ENCODE measurements around the gene GALNT10. TPM values are rescaled to one million over a fixed set of nuclear protein-coding genes. Genes with fewer than 3 reads are reported as not detected.

The GALNT10 gene
- total RNA-seq, 1 donor from 2014 or later, result 96.1 TPM

- peaks cover 20% of the 10 kb centered on the region for H3K36me3 Mint-ChIP-seq (ENCODE audit: low read depth, unreplicated experiment)
- peak overlapping the region; percentile 85 for H3K27ac Mint-ChIP-seq (ENCODE audit: unreplicated experiment)
- Histone ChIP-seq H3K4me2 (ENCODE audit: low read length) (peak overlapping the region; percentile 64), H4K20me1 (ENCODE audit: insufficient read depth, low read length) (no peaks in the 10 kb centered on the region), H3K4me1 (ENCODE audit: insufficient read depth, low read length) (peaks cover 34% of the 10 kb centered on the region), H3K9me3 (ENCODE audit: insufficient read depth, low read depth, low read length) (no peaks in the 10 kb centered on the region), H3K79me2 (ENCODE audit: insufficient read depth, low read length) (peaks cover 25% of the 10 kb centered on the region), H3K27ac (ENCODE audit: low read depth, low read length) (peak overlapping the region; percentile 94), H3K4me3 (ENCODE audit: insufficient read depth, low read depth, low read length) (no peak overlapping the region), H3K36me3 (ENCODE audit: insufficient read depth, low read length) (peaks cover 4% of the 10 kb centered on the region), H3K27me3 (ENCODE audit: insufficient read depth, low read length) (no peaks in the 10 kb centered on the region), H3K9ac (ENCODE audit: low read length) (peak overlapping the region; percentile 64), H2AFZ (ENCODE audit: low read depth, low read length) (no peak overlapping the region)
- peak; percentile 96 for FAIRE-seq
- H3K4me1 Mint-ChIP-seq (ENCODE audit: low read depth, unreplicated experiment), result peaks cover 31% of the 10 kb centered on the region
- peak; percentile 92 for DNase-seq (ENCODE audit: low read depth)
- H3K27me3 Mint-ChIP-seq (ENCODE audit: low read depth, unreplicated experiment), result no peaks in the 10 kb centered on the region
- TF ChIP-seq CTCF (IDR thresholded peaks at IDR 0.05; ENCODE audit: insufficient read depth, low read depth, low read length) (no peak), EZH2 (IDR thresholded peaks at IDR 0.05; ENCODE audit: insufficient read depth, low read length) (no peak)
- no peak overlapping the region for H3K4me3 Mint-ChIP-seq (ENCODE audit: unreplicated experiment)
- H3K9me3 Mint-ChIP-seq (ENCODE audit: unreplicated experiment), result no peaks in the 10 kb centered on the region
Measured at GRCh38 chr5:154309371-154309745, 118.8 kb downstream of the GALNT10 start.

DNA sequence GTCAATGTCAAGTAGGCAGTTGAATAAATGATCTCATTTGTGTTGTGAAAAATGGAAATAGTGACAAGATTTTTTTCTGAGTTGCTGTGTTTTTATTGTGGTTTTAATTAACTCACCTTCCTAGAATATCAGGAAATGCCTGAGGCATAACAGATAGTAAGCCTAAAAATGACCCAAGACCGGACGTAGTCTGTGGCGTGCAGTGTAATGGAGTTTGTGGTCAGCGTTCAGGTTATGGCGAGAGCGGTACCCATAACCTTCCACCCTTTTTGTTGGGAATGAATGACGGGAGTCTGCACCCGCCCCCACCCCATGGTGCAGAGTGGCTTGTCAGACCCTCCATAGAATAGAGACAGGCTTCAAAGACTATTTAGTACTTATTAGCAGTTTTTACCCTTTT is 119.3 kb downstream of the GALNT10 start:
- Histone ChIP-seq H4K20me1 (ENCODE audit: insufficient read depth, low read length) (no peaks in the 10 kb centered on the region), H3K36me3 (ENCODE audit: insufficient read depth, low read length) (peaks cover under 1% of the 10 kb centered on the region), H2AFZ (ENCODE audit: low read depth, low read length) (no peak overlapping the region), H3K4me1 (ENCODE audit: insufficient read depth, low read length) (peaks cover 34% of the 10 kb centered on the region), H3K27ac (ENCODE audit: low read depth, low read length) (peak overlapping the region; percentile 94), H3K4me3 (ENCODE audit: insufficient read depth, low read depth, low read length) (no peak overlapping the region), H3K4me2 (ENCODE audit: low read length) (peak overlapping the region; percentile 64), H3K9me3 (ENCODE audit: insufficient read depth, low read depth, low read length) (no peaks in the 10 kb centered on the region), H3K9ac (ENCODE audit: low read length) (peak overlapping the region; percentile 64), H3K27me3 (ENCODE audit: insufficient read depth, low read length) (no peaks in the 10 kb centered on the region), H3K79me2 (ENCODE audit: insufficient read depth, low read length) (peaks cover 25% of the 10 kb centered on the region)
- FAIRE-seq, result no peak
- Mint-ChIP-seq H3K4me3 (ENCODE audit: unreplicated experiment) (no peak overlapping the region), H3K9me3 (ENCODE audit: unreplicated experiment) (no peaks in the 10 kb centered on the region), H3K27me3 (ENCODE audit: low read depth, unreplicated experiment) (no peaks in the 10 kb centered on the region), H3K27ac (ENCODE audit: unreplicated experiment) (peak overlapping the region; percentile 85), H3K4me1 (ENCODE audit: low read depth, unreplicated experiment) (peaks cover 31% of the 10 kb centered on the region), H3K36me3 (ENCODE audit: low read depth, unreplicated experiment) (peaks cover 17% of the 10 kb centered on the region)
- TF ChIP-seq CTCF (IDR thresholded peaks at IDR 0.05; ENCODE audit: insufficient read depth, low read depth, low read length), result no peak
- no peak for TF ChIP-seq EZH2 (IDR thresholded peaks at IDR 0.05; ENCODE audit: insufficient read depth, low read length)
- DNase-seq (ENCODE audit: low read depth), result peak; percentile 70

DNA sequence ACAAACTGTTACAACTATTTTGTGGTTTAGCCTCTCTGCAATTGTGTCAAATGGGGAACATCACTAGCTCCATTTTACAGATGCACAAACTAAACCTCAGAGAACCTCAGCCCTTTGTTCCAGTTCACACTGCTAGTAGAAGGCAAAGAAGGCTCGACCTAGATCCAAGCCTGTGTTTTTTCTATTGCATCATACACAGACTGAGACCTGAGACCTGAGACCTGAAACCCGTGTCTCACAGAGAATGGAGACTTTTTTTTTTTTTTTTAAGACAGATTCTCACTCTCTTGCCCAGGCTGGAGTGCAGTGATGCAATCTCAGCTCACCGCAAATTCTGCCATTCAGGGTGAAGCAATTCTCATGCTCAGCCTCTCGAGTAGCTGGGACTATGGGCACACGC is 120.8 kb downstream of the GALNT10 start:
- no peaks in the 10 kb centered on the region for H4K20me1 ChIP-seq (ENCODE audit: insufficient read depth, low read length)
- Mint-ChIP-seq H3K4me1 (ENCODE audit: low read depth, unreplicated experiment) (peaks cover 37% of the 10 kb centered on the region), H3K9me3 (ENCODE audit: unreplicated experiment) (no peaks in the 10 kb centered on the region), H3K36me3 (ENCODE audit: low read depth, unreplicated experiment) (peaks cover 15% of the 10 kb centered on the region), H3K27me3 (ENCODE audit: low read depth, unreplicated experiment) (no peaks in the 10 kb centered on the region), H3K4me3 (ENCODE audit: unreplicated experiment) (no peak overlapping the region), H3K27ac (ENCODE audit: unreplicated experiment) (no peak overlapping the region)
- H3K36me3 ChIP-seq (ENCODE audit: insufficient read depth, low read length), result peaks cover 3% of the 10 kb centered on the region
- FAIRE-seq (no peak), DNase-seq (ENCODE audit: low read depth) (no peak)
- no peak overlapping the region for H3K27ac ChIP-seq (ENCODE audit: low read depth, low read length)
- TF ChIP-seq EZH2 (IDR thresholded peaks at IDR 0.05; ENCODE audit: insufficient read depth, low read length) (no peak), CTCF (IDR thresholded peaks at IDR 0.05; ENCODE audit: insufficient read depth, low read depth, low read length) (no peak)
- H3K9me3 ChIP-seq (ENCODE audit: insufficient read depth, low read depth, low read length), result no peaks in the 10 kb centered on the region
- no peak overlapping the region for H3K4me2 ChIP-seq (ENCODE audit: low read length)
- no peak overlapping the region for H2AFZ ChIP-seq (ENCODE audit: low read depth, low read length)
- no peaks in the 10 kb centered on the region for H3K27me3 ChIP-seq (ENCODE audit: insufficient read depth, low read length)
- no peak overlapping the region for H3K9ac ChIP-seq (ENCODE audit: low read length)
- peaks cover 25% of the 10 kb centered on the region for H3K79me2 ChIP-seq (ENCODE audit: insufficient read depth, low read length)
- no peak overlapping the region for H3K4me3 ChIP-seq (ENCODE audit: insufficient read depth, low read depth, low read length)
- H3K4me1 ChIP-seq (ENCODE audit: insufficient read depth, low read length), result peaks cover 34% of the 10 kb centered on the region
